ENCODE data around the gene NFATC2.
A peak's percentile ranks its signal among the peaks of the same experiment; 100 is the strongest.

The NFATC2 gene

GRCh38 chr20:51385646-51386530 lies 156.6 kb downstream of the NFATC2 start:
- DNase-seq: peak in 1 of 2 experiments; percentile 52

- no peak for DNase-seq
Observed at GRCh38 chr20:51384875-51385274, 157.6 kb downstream of the NFATC2 start.

GRCh38 chr20:51383891-51384510 lies 158.5 kb downstream of the NFATC2 start:
- no peak for DNase-seq

- DNase-seq: no peak
Observed at GRCh38 chr20:51382986-51383821, 159.3 kb downstream of the NFATC2 start.

- no peak for DNase-seq
Observed at GRCh38 chr20:51382111-51382985, 160.2 kb downstream of the NFATC2 start.

- no peak for DNase-seq
Observed at GRCh38 chr20:51381557-51381956, 161.0 kb downstream of the NFATC2 start.

GRCh38 chr20:51380401-51381385 lies 161.8 kb downstream of the NFATC2 start:
- no peak for DNase-seq

- DNase-seq: no peak
Observed at GRCh38 chr20:51379601-51380341, 162.7 kb downstream of the NFATC2 start.

GRCh38 chr20:51378171-51378928 lies 164.2 kb downstream of the NFATC2 start:
- no peak for DNase-seq

GRCh38 chr20:51377132-51377531 lies 165.4 kb downstream of the NFATC2 start:
- no peak for DNase-seq

GRCh38 chr20:51376111-51376510 lies 166.4 kb downstream of the NFATC2 start:
- DNase-seq: no peak

GRCh38 chr20:51375561-51375960 lies 167.0 kb downstream of the NFATC2 start:
- no peak for DNase-seq

- DNase-seq: no peak
Observed at GRCh38 chr20:51374961-51375360, 167.6 kb downstream of the NFATC2 start.

GRCh38 chr20:51374456-51374830 lies 168.1 kb downstream of the NFATC2 start:
- DNase-seq: no peak

GRCh38 chr20:51373713-51374455 lies 168.6 kb downstream of the NFATC2 start:
- DNase-seq: no peak

GRCh38 chr20:51372966-51373365 lies 169.6 kb downstream of the NFATC2 start:
- DNase-seq: no peak

GRCh38 chr20:51372176-51372803 lies 170.2 kb downstream of the NFATC2 start:
- peak; percentile 35 to 51 for DNase-seq

- no peak for DNase-seq
Observed at GRCh38 chr20:51371720-51372119, 170.8 kb downstream of the NFATC2 start.

All from SW 1271 (cell line).